Measurements from ENCODE around the gene PHLDB3. TPM values are rescaled to one million over a fixed set of nuclear protein-coding genes. Genes with fewer than 3 reads are reported as not detected.

The PHLDB3 gene
- total RNA-seq, 1 experiment from 2014 or later = 8.5 TPM

GRCh38 chr19:43462785-43463380 lies 41.7 kb downstream of the PHLDB3 start:
- Histone ChIP-seq H3K4ac (ENCODE audit: low read depth, low read length) (no peak overlapping the region), H4K20me1 (ENCODE audit: control insufficient read depth, insufficient read depth, insufficient read length) (no peaks in the 10 kb centered on the region), H3K18ac (ENCODE audit: insufficient read length, low read depth, low read length) (peak overlapping the region; percentile 55), H3T11ph (ENCODE audit: low read length) (no peak overlapping the region), H3K79me2 (ENCODE audit: insufficient read depth, low read length) (no peaks in the 10 kb centered on the region), H3K27ac (ENCODE audit: insufficient read length, low read depth, low read length) (no peak overlapping the region), H3K4me1 (ENCODE audit: insufficient read depth, low read length) (no peaks in the 10 kb centered on the region; the same call in 1 of the 2 replicates), H2AFZ (ENCODE audit: low read length) (no peak overlapping the region), H2BK15ac (ENCODE audit: low read depth, low read length) (no peak overlapping the region), H3K9ac (ENCODE audit: extremely low read depth, insufficient read length, low read length) (peak overlapping the region; percentile 50), H3K9me3 (ENCODE audit: control insufficient read depth, low read depth, low read length) (no peaks in the 10 kb centered on the region), H4K5ac (ENCODE audit: insufficient read length, low read depth, low read length) (no peak overlapping the region), H4K91ac (ENCODE audit: insufficient read length, low read depth, low read length) (no peak overlapping the region), H3K4me2 (ENCODE audit: insufficient read depth, insufficient read length, low read length) (peak overlapping the region; percentile 71), H4K8ac (replicated peaks; ENCODE audit: insufficient read length, low read depth, low read length) (no peak overlapping the region), H3K27me3 (ENCODE audit: insufficient read depth, low read length) (no peaks in the 10 kb centered on the region; the same call in none of the 2 replicates), H2BK12ac (ENCODE audit: insufficient read length, low read depth, low read length) (no peak overlapping the region), H3K56ac (ENCODE audit: insufficient read length, low read depth, low read length) (no peak overlapping the region), H3K23me2 (ENCODE audit: insufficient read length, low read depth, low read length, poor library complexity, severe bottlenecking) (peaks cover 11% of the 10 kb centered on the region), H2AK5ac (ENCODE audit: insufficient read length, low read length) (no peak overlapping the region), H2BK20ac (ENCODE audit: low read depth, low read length, poor library complexity, severe bottlenecking) (no peak overlapping the region), H2BK5ac (ENCODE audit: insufficient read length, low read length) (no peak overlapping the region), H3K14ac (ENCODE audit: insufficient read depth, low read length) (peak overlapping the region; percentile 80; the same call in 1 of the 2 replicates), H3K23ac (ENCODE audit: insufficient read length, low read depth, low read length) (no peak overlapping the region), H3K79me1 (ENCODE audit: insufficient read depth, low read depth, low read length, poor library complexity, severe bottlenecking) (no peaks in the 10 kb centered on the region), H2BK120ac (ENCODE audit: low read depth, low read length, poor library complexity, severe bottlenecking) (no peak overlapping the region)
- H3K27ac Mint-ChIP-seq = peak overlapping the region in 2 of 3 experiments; percentile 55 to 82; a peak in 2 of 7 replicates
- H3K9me3 Mint-ChIP-seq = no peaks in the 10 kb centered on the region
- DNase-seq = no peak
- H3K36me3 Mint-ChIP-seq (ENCODE audit: insufficient read depth in 1 of 3, low read depth in 3 of 3) = no peaks in the 10 kb centered on the region; a peak in 2 of 7 replicates
- TF ChIP-seq, protein P1, sequence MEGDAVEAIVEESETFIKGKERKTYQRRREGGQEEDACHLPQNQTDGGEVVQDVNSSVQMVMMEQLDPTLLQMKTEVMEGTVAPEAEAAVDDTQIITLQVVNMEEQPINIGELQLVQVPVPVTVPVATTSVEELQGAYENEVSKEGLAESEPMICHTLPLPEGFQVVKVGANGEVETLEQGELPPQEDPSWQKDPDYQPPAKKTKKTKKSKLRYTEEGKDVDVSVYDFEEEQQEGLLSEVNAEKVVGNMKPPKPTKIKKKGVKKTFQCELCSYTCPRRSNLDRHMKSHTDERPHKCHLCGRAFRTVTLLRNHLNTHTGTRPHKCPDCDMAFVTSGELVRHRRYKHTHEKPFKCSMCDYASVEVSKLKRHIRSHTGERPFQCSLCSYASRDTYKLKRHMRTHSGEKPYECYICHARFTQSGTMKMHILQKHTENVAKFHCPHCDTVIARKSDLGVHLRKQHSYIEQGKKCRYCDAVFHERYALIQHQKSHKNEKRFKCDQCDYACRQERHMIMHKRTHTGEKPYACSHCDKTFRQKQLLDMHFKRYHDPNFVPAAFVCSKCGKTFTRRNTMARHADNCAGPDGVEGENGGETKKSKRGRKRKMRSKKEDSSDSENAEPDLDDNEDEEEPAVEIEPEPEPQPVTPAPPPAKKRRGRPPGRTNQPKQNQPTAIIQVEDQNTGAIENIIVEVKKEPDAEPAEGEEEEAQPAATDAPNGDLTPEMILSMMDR (conservative IDR thresholded peaks at IDR 0.05) = no peak
- WGBS (ENCODE audit: extremely low coverage, insufficient read length, low lambda C conversion rate) = no CpG with 5 or more reads among the region's 33 CpGs
- H3K4me3 Mint-ChIP-seq = peak overlapping the region; percentile 81 to 91
- peaks cover 12 to 15% of the 10 kb centered on the region in 2 experiments for H3K4me1 Mint-ChIP-seq
- H3K27me3 Mint-ChIP-seq (ENCODE audit: low read depth) = peaks cover 48% of the 10 kb centered on the region
